ENCODE measurements around the gene EFNA2.

DNA sequence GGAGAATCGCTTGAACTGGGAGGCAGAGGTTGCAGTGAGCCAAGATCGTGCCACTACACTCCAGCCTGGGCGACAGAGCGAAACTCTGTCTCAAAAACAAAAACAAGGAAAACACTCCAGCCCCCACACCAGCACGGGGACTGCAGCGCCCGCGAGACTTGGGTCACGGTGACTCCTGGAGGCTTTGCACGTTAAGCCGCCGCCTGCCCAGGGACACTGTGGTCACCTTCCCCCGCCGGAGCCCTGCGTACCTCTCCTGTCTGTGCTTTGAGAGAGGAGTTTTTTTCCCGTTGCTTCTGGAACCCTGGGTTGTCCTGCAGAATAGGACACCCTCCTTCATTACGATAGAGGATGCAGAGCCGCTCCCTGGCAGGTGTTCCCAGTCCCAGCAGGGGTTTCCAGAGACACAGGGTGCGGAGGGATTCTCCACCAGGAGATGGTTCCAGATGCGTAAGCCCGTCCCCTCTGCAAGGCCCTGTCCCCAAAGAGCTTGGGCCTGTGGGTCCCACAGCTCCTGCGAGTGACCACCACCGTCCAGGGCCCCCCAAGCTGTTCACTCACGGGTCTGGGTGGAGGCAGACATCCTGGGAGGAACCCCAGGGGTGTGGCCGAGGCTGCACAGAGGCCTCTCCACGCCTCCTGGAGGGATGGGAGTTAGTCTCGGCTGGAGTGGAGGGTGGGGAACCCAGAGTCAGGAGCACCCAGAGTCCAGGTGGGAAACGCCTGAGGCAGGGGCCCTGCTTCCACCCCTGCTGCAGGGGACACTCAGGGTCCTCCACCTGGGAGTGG lies 55.2 kb downstream of the EFNA2 start:
- TF ChIP-seq, protein P1, sequence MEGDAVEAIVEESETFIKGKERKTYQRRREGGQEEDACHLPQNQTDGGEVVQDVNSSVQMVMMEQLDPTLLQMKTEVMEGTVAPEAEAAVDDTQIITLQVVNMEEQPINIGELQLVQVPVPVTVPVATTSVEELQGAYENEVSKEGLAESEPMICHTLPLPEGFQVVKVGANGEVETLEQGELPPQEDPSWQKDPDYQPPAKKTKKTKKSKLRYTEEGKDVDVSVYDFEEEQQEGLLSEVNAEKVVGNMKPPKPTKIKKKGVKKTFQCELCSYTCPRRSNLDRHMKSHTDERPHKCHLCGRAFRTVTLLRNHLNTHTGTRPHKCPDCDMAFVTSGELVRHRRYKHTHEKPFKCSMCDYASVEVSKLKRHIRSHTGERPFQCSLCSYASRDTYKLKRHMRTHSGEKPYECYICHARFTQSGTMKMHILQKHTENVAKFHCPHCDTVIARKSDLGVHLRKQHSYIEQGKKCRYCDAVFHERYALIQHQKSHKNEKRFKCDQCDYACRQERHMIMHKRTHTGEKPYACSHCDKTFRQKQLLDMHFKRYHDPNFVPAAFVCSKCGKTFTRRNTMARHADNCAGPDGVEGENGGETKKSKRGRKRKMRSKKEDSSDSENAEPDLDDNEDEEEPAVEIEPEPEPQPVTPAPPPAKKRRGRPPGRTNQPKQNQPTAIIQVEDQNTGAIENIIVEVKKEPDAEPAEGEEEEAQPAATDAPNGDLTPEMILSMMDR (conservative IDR thresholded peaks at IDR 0.05; ENCODE audit: low read length): no peak
- no peak for TF ChIP-seq EZH2phosphoT487 (IDR thresholded peaks at IDR 0.05; ENCODE audit: borderline replicate concordance)
